Endothelial cell of umbilical vein (primary cell): Measurements from ENCODE around the gene PEX3.

Experiments used
- CTCF ChIP-seq, 2 donors: IDR thresholded peaks; 1 replicate in 1 of 2; 2 replicates in 1 of 2; pipeline ENCODE4 v1.5.1; 2011; ENCODE audit warnings: low read length in 2 of 2, mild to moderate bottlenecking in 2 of 2, moderate library complexity in 2 of 2, control low read depth in 1 of 2, inconsistent platforms in 1 of 2, low read depth in 1 of 2; ENCODE audit not compliant: insufficient read depth in 1 of 2; ENCODE audit errors: extremely low read depth in 1 of 2
- EZH2 ChIP-seq: IDR thresholded peaks from 2 replicates; pipeline ENCODE4 v1.6.1; 2012; ENCODE audit warnings: borderline replicate concordance, low read depth, mild to moderate bottlenecking, moderate library complexity, low read length, inconsistent platforms; ENCODE audit not compliant: severe bottlenecking
- FOS ChIP-seq: IDR thresholded peaks from 2 replicates; pipeline ENCODE4 v1.6.1; 2011; ENCODE audit warnings: mild to moderate bottlenecking, low read length, moderate library complexity, borderline replicate concordance; ENCODE audit not compliant: insufficient read depth
- GATA2 ChIP-seq: IDR thresholded peaks from 2 replicates; pipeline ENCODE4 v1.7.0; 2011; ENCODE audit warnings: low read depth, mild to moderate bottlenecking, moderate library complexity, mixed read lengths, low read length; ENCODE audit not compliant: insufficient read length, insufficient read depth
- POLR2A ChIP-seq: IDR thresholded peaks from 2 replicates; pipeline ENCODE4 v1.6.1; 2012; ENCODE audit warnings: low read depth, mild to moderate bottlenecking, control low read depth, low read length
- POLR2AphosphoS5 ChIP-seq: IDR thresholded peaks from 2 replicates; pipeline ENCODE4 v1.6.1; 2012; ENCODE audit warnings: low read depth, mild to moderate bottlenecking, control low read depth, low read length, moderate library complexity; ENCODE audit not compliant: insufficient read depth

- TF ChIP-seq CTCF (IDR thresholded peaks at IDR 0.05; ENCODE audit: extremely low read depth in 1 of 2, insufficient read depth in 1 of 2, low read depth in 1 of 2, low read length in 2 of 2) (no peak), POLR2A (no peak), POLR2AphosphoS5 (no peak), EZH2 (no peak), GATA2 (no peak), FOS (no peak)
Measured at GRCh38 chr6:143490775-143491174, 40.2 kb downstream of the PEX3 start.
